Middle frontal gyrus (tissue), 1 donor: ENCODE data around the gene TMEM170B.
A peak's percentile ranks its signal among the peaks of the same experiment; 100 is the strongest.

Experiments used
- DNase-seq: peaks from one replicate; pipeline ENCODE4 v3.0.0-alpha.2; 2015; ENCODE audit warnings: low spot score; ENCODE audit errors: extremely low spot score

The TMEM170B gene

GRCh38 chr6:11585426-11586016 is 48.0 kb downstream of the TMEM170B start:
- no peak for DNase-seq

- no peak for DNase-seq
These were observed 48.6 kb downstream of the TMEM170B start for GRCh38 chr6:11586117-11586516.

GRCh38 chr6:11586536-11586935 is 49.0 kb downstream of the TMEM170B start:
- DNase-seq = no peak

GRCh38 chr6:11589261-11589660 is 51.7 kb downstream of the TMEM170B start:
- no peak for DNase-seq

- DNase-seq = no peak
These were observed 54.9 kb downstream of the TMEM170B start for GRCh38 chr6:11592294-11592906.

GRCh38 chr6:11593096-11593495 is 55.5 kb downstream of the TMEM170B start:
- DNase-seq = no peak

- no peak for DNase-seq
These were observed 58.4 kb downstream of the TMEM170B start for GRCh38 chr6:11595903-11596302.

GRCh38 chr6:11596640-11597237 is 59.2 kb downstream of the TMEM170B start:
- DNase-seq = no peak

GRCh38 chr6:11598687-11599086 is 61.1 kb downstream of the TMEM170B start:
- DNase-seq = no peak

- DNase-seq = no peak
These were observed 62.7 kb downstream of the TMEM170B start for GRCh38 chr6:11600251-11600650.

GRCh38 chr6:11601776-11602605 is 64.4 kb downstream of the TMEM170B start:
- DNase-seq = no peak

GRCh38 chr6:11604215-11604614 is 66.7 kb downstream of the TMEM170B start:
- no peak for DNase-seq

- no peak for DNase-seq
These were observed 67.4 kb downstream of the TMEM170B start for GRCh38 chr6:11604836-11605506.

GRCh38 chr6:11605507-11605905 is 68.0 kb downstream of the TMEM170B start:
- no peak for DNase-seq

- DNase-seq = no peak
These were observed 68.8 kb downstream of the TMEM170B start for GRCh38 chr6:11606332-11606731.

GRCh38 chr6:11607383-11607782 is 69.8 kb downstream of the TMEM170B start:
- peak; percentile 37 for DNase-seq

GRCh38 chr6:11608600-11609323 is 71.2 kb downstream of the TMEM170B start:
- no peak for DNase-seq

- no peak for DNase-seq
These were observed 71.9 kb downstream of the TMEM170B start for GRCh38 chr6:11609324-11610071.

- no peak for DNase-seq
These were observed 75.8 kb downstream of the TMEM170B start for GRCh38 chr6:11613336-11613735.

- DNase-seq = no peak
These were observed 76.3 kb downstream of the TMEM170B start for GRCh38 chr6:11613858-11614257.
